Uterus (tissue), 2 donors: ENCODE data around the gene PGM1.

Experiments used
- POLR2A ChIP-seq, 2 donors: fragments of 450-650 bp; IDR thresholded peaks; one replicate each; pipeline ENCODE4 v1.6.1; 2016; ENCODE audit warnings: antibody characterized with exemption in 2 of 2, mild to moderate bottlenecking in 1 of 2, moderate library complexity in 1 of 2
- TF ChIP-seq, protein P1 (sequence below), 4 experiments: fragments of 200-600 bp in 2 of 4; fragments of 450-650 bp in 2 of 4; sonication (generic) in 2 of 4; IDR thresholded peaks; one replicate each; pipeline ENCODE4 v1.5.1; 2016 to 2019; ENCODE audit warnings: antibody characterized with exemption in 4 of 4, mild to moderate bottlenecking in 2 of 4, moderate library complexity in 1 of 4

DNA sequence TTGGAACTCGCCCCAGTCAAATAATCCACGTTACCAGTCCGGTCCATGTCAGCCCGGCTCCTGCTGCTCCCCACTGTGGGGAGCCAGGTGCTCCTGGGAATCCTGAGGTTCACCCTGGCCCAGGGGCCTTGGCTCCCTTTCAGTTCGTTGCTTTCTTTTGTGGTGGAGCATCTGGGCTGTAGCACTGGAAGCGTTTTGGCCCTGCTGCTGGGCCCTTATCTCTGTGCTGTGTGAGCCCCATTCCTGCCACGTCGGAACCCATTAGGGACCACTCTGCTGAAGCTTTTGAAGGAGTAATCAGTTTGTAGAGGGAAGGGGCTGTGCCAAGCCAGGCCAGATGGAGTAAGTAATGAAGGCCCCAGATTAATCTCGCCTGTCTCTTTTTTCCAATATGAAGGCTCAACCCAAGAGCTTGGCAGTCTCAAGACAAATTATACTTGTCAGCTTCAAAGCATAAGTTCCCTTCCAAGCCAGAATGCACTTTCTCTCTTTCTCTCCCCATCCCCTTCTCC lies 82.3 kb downstream of the PGM1 start:
- TF ChIP-seq, protein P1, sequence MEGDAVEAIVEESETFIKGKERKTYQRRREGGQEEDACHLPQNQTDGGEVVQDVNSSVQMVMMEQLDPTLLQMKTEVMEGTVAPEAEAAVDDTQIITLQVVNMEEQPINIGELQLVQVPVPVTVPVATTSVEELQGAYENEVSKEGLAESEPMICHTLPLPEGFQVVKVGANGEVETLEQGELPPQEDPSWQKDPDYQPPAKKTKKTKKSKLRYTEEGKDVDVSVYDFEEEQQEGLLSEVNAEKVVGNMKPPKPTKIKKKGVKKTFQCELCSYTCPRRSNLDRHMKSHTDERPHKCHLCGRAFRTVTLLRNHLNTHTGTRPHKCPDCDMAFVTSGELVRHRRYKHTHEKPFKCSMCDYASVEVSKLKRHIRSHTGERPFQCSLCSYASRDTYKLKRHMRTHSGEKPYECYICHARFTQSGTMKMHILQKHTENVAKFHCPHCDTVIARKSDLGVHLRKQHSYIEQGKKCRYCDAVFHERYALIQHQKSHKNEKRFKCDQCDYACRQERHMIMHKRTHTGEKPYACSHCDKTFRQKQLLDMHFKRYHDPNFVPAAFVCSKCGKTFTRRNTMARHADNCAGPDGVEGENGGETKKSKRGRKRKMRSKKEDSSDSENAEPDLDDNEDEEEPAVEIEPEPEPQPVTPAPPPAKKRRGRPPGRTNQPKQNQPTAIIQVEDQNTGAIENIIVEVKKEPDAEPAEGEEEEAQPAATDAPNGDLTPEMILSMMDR (IDR thresholded peaks at IDR 0.05): no peak
- TF ChIP-seq POLR2A (IDR thresholded peaks at IDR 0.05): no peak
